ENCODE data around the gene MRPL9.

The MRPL9 gene

GRCh38 chr1:151711044-151711800 is 52.1 kb downstream of the MRPL9 start:
- DNase-seq (ENCODE audit: low spot score), result no peak

GRCh38 chr1:151710187-151710840 is 53.0 kb downstream of the MRPL9 start:
- DNase-seq (ENCODE audit: low spot score), result no peak

All from HuH-7 (cell line).